Activated CD8-positive, alpha-beta T cell treated with anti-CD3 and anti-CD28 coated beads, Interleukin-2, amount 10 ng/mL, durations not matched to agents 7 days and 5 days (primary cell): Measurements from ENCODE around the gene PON1. TPM values are rescaled to one million over a fixed set of nuclear protein-coding genes. Genes with fewer than 3 reads are reported as not detected.

Experiments
- ATAC-seq: fragments of 150-1000 bp; cut with Tn5 transposase; one replicate; pipeline ENCODE4 v1.10.0; 2021; ENCODE audit warnings: moderate library complexity
- CTCF ChIA-PET: fragments of 350-600 bp; sonication (Branson Sonifier 250); formaldehyde crosslinking; loops from one replicate; lab custom pipeline; 2021; ENCODE audit warnings: antibody characterized with exemption; lab: Charles Lee
- POLR2A ChIA-PET: fragments of 350-600 bp; sonication (Branson Sonifier 250); formaldehyde crosslinking; loops from one replicate; lab custom pipeline; 2021; ENCODE audit warnings: antibody characterized with exemption; lab: Charles Lee
- DNase-seq: peaks from one replicate; pipeline ENCODE4 v3.0.0-alpha.2; 2020
- H3K27ac Mint-ChIP-seq: one replicate; pipeline ENCODE4 v1.8.0; 2021; ENCODE audit warnings: mild to moderate bottlenecking, mixed read lengths
- H3K27me3 Mint-ChIP-seq: one replicate; pipeline ENCODE4 v1.8.0; 2021; ENCODE audit warnings: low read depth, mixed read lengths
- H3K36me3 Mint-ChIP-seq: one replicate; pipeline ENCODE4 v1.8.0; 2021; ENCODE audit warnings: low read depth, mixed read lengths
- H3K4me1 Mint-ChIP-seq: one replicate; pipeline ENCODE4 v1.8.0; 2021; ENCODE audit warnings: low read depth, mixed read lengths
- H3K4me3 Mint-ChIP-seq: one replicate; pipeline ENCODE4 v1.8.0; 2021; ENCODE audit warnings: mild to moderate bottlenecking, mixed read lengths
- H3K9me3 Mint-ChIP-seq: one replicate; pipeline ENCODE4 v1.8.0; 2022; ENCODE audit warnings: mixed read lengths; ENCODE audit not compliant: insufficient read depth
- total RNA-seq, 2 experiments: library from RNA; stranded (reverse); gene quantifications; one replicate each; pipeline ENCODE4 v1.2.3, GENCODE V29; 2021

The PON1 gene
- total RNA-seq, 2 experiments from 2014 or later = not detected

GRCh38 chr7:95250571-95250970, 73.8 kb downstream of the PON1 start:
- DNase-seq (no peak), ATAC-seq (no peak)
- H3K27me3 Mint-ChIP-seq = peaks cover 6% of the 10 kb centered on the region
- no peak overlapping the region for H3K4me3 Mint-ChIP-seq
- POLR2A ChIA-PET = no interaction called here
- H3K9me3 Mint-ChIP-seq = no peaks in the 10 kb centered on the region
- CTCF ChIA-PET = no interaction called here
- H3K4me1 Mint-ChIP-seq = no peaks in the 10 kb centered on the region
- no peaks in the 10 kb centered on the region for H3K36me3 Mint-ChIP-seq
- no peak overlapping the region for H3K27ac Mint-ChIP-seq

Other genes with a start within 250 kb of the PON1 start
- gene PON3, start 71.8 kb upstream of the PON1 start, total RNA-seq = not detected
- 1 to 10 TPM; 2.9 to 4.7 TPM for gene PON2, start 110.5 kb upstream of the PON1 start, total RNA-seq
- not detected for gene ASB4, start 161.4 kb upstream of the PON1 start, total RNA-seq